Kidney epithelial cell (primary cell): ENCODE measurements around the gene PAX3. TPM values are rescaled to one million over a fixed set of nuclear protein-coding genes. Genes with fewer than 3 reads are reported as not detected.

Experiments used
- DNase-seq: peaks from one replicate; pipeline ENCODE4 v3.0.0-alpha.2; 2010; ENCODE audit warnings: low read depth
- H3K27me3 ChIP-seq: 2 replicates; pipeline ENCODE4 v1.6.0; 2011; ENCODE audit warnings: low read length; ENCODE audit not compliant: control insufficient read depth, insufficient read depth
- H3K36me3 ChIP-seq: 2 replicates; pipeline ENCODE4 v1.5.1; 2011; ENCODE audit warnings: low read length; ENCODE audit not compliant: control insufficient read depth, insufficient read depth
- H3K4me3 ChIP-seq: 2 replicates; pipeline ENCODE4 v1.5.1; 2011; ENCODE audit warnings: low read depth, mild to moderate bottlenecking, control low read depth, low read length
- total RNA-seq: library from RNA; depleted of rRNA; stranded (reverse); fragments of >200 nt; gene quantifications from 2 replicates; pipeline ENCODE4 v1.2.3, GENCODE V29; 2015
- TF ChIP-seq, protein P1 (sequence below): IDR thresholded peaks from 2 replicates; pipeline ENCODE4 v1.5.1; 2011; ENCODE audit warnings: mild to moderate bottlenecking, moderate library complexity, low read length, control low read depth, inconsistent platforms; ENCODE audit not compliant: insufficient read depth, poor library complexity, severe bottlenecking

The PAX3 gene
- total RNA-seq, 1 donor from 2014 or later: not detected

DNA sequence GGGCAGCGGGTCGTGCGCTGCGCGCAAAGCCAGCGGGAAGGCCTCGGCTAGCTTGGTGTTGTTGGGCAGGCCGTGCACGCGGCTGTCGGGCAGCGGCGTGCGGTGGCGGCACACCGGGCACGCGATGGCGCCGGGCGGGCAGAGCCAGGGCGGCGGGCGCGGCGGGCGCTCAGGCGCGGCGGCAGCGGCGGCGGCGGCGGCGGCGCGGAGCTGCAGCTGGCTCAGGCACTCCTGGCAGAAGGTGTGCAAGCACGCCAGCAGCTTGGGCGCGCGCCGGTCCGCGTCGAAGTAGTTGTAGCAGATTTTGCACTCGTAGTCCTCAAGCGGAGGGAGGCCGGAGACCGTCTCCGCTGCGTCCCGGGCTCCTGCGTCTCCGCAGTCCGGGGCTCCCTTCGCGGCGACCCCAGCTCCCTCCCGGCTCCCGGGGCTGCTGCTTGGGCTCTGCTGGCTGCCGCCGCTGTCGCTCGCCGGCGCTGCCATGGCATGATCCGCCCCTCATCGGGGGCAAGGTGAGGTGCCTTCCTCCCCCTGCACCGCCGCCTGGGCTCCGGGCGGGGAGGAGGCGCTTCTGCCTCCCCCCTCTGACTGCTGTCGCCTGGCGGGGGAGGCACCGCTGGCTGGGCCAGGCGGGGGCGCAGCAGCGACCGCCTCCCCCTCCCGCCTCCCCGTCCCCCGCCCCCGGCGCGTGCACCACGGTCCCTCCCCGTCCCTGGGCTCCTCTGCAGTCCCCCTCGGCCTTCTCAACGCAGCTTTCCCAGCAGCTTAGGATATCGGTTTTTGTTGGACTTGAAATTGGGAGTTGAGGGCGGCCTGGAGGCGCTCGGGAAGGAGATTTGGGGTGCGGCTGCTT lies 21.0 kb upstream of the PAX3 start:
- H3K4me3 ChIP-seq: peak overlapping the region; percentile 34
- TF ChIP-seq, protein P1, sequence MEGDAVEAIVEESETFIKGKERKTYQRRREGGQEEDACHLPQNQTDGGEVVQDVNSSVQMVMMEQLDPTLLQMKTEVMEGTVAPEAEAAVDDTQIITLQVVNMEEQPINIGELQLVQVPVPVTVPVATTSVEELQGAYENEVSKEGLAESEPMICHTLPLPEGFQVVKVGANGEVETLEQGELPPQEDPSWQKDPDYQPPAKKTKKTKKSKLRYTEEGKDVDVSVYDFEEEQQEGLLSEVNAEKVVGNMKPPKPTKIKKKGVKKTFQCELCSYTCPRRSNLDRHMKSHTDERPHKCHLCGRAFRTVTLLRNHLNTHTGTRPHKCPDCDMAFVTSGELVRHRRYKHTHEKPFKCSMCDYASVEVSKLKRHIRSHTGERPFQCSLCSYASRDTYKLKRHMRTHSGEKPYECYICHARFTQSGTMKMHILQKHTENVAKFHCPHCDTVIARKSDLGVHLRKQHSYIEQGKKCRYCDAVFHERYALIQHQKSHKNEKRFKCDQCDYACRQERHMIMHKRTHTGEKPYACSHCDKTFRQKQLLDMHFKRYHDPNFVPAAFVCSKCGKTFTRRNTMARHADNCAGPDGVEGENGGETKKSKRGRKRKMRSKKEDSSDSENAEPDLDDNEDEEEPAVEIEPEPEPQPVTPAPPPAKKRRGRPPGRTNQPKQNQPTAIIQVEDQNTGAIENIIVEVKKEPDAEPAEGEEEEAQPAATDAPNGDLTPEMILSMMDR: no peak
- DNase-seq: no peak
- H3K36me3 ChIP-seq: no peaks in the 10 kb centered on the region
- H3K27me3 ChIP-seq: peaks cover 14% of the 10 kb centered on the region

DNA sequence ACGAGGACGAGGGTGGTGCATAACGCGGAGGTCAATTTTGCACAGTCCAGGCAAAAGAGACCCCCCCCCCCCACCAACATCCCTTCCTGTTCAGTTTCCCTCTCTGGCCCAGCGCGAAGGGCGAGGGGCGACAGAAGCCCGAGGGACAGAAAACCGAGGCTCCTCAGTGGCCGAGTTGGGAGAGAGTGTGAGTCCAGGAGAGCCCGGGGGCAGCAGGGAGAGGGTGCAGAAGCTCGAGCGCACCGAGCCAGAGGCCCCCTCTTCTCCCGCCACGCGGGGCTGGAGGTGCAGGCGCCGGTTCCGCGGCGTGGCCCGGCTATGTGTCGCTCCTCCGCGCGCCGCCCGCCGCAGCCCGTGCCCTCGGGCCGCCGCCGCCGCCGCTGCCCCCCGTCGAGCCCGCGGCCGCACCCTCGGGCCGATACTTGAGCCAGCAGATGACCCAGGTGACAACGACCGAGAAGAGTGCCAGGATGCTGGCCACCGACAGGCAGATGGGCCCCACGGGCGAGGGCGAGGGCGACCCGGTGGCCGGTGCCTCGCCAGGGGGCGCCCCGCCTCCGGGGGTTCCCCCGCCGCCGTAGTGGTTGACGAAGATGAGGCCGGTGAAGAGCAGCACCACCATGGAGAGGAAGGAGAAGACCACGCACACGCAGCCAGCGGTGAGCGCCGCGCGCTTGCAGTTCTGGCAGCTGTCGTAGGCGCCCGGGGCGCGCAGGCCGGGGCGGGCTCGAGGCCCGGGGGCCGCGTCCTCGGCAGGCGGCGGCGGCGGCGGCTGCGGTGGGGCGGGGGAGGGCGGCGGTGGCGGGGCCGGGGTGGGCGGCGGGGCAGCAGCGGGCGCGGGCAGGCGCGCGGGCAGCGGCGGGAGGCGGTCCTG lies 20.2 kb upstream of the PAX3 start:
- Histone ChIP-seq H3K27me3 (peaks cover 14% of the 10 kb centered on the region), H3K4me3 (peak overlapping the region; percentile 42), H3K36me3 (no peaks in the 10 kb centered on the region)
- TF ChIP-seq, protein P1: peak; percentile 8
- no peak for DNase-seq

DNA sequence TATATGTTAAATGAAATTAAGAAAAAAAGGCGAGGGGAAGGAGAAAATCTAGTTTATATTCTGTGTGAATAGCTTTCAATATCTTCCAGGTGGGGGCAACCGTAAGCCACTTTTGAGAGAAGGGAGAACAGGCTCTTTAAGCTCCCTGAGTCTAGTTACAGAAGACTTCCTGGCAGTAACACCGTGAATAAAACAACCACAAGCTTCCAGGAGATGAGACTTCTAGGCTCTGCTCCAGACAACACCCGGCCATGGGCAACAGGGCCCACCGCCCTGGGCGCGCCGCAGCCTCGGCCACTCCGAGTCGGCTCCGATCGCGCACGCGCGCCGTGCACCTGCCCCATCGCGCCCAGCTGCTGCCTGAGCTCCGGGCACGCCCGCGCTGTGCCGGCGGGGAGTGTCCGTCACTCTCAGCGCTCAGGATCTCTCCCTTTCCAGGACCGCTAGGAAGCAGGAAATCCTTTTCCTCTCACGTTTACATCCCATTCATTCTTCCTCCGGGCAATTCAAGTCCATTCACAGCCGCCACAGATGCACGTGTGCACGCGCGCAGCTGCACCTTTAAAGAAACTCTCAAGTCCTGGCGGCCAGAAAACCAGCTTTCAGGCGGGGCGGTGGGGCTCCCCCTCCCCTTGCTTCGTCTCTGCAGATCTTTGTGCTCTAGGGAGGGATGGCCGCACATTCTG lies 19.4 kb upstream of the PAX3 start:
- Histone ChIP-seq H3K36me3 (no peaks in the 10 kb centered on the region), H3K4me3 (peak overlapping the region; percentile 38), H3K27me3 (peaks cover 20% of the 10 kb centered on the region)
- TF ChIP-seq, protein P1: peak; percentile 58
- DNase-seq: peak; percentile 47

DNA sequence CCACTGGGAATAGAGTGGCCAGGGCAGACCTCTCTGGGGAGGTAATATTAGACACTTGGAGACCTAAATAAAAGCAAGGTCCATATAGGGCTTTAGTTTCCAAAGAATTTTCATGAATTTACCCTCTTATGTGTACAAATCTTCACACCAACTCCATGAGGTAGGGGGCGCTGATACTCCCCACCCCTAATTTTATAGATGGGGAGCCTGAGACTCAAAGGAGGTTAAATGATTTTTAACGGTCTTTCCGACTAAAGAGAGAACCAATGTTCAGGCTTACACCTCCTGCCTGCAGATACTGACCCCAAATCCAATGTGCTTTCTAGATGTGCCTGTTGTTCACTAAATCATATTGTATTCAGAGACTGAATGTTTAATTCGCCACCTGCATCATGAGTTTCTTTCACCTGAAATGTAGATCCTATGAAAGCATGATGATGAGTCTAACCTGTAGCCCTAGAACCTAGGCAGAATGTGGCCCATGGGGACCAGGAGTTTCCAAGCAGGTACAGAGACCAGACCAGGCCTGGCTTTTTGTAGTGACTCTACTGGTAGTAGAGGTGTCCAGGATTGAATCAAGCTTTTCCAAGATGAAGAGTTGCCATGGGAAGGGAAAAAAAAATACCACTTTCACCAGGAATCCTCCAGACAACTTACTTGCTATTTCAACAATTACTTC lies 16.8 kb upstream of the PAX3 start:
- no peaks in the 10 kb centered on the region for H3K36me3 ChIP-seq
- TF ChIP-seq, protein P1: no peak
- H3K4me3 ChIP-seq: no peak overlapping the region
- DNase-seq: no peak
- H3K27me3 ChIP-seq: peaks cover 43% of the 10 kb centered on the region

DNA sequence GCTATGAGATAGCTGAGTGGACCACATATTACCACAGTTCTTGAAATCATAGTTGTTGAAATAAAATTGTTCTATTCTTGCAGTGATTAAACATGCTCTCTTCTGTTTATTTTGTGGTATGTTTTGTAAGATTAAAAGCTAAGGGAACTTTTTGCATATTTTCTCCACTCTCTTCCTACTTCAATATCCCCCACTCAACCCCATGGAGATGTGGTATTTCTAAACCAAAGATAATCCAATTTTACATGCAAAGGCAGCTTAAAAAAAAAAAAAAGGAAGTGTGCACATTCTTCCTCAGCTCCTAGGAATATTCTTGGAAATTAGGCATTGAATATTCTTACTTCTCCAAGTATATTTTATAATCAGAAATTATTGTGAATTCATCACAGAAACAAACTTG lies 15.0 kb upstream of the PAX3 start:
- no peak for DNase-seq
- Histone ChIP-seq H3K36me3 (no peaks in the 10 kb centered on the region), H3K4me3 (no peak overlapping the region), H3K27me3 (peaks cover 55% of the 10 kb centered on the region)
- TF ChIP-seq, protein P1: no peak
